NK-92 treated with Interleukin-12 subunit alpha and Interleukin-12 subunit beta, amount 100 ng/mL, for 24 hours (cell line): ENCODE results near the gene EXD2.
"Not testable (repeated sequence)": the region's sequence is repeated elsewhere in the genome, so short reads cannot be mapped to it uniquely, and the experiment has no call there.

Source experiments
- DNase-seq: peaks from one replicate; lab custom pipeline; 2025; lab: John Stamatoyannopoulos, UW

Gene EXD2

DNA sequence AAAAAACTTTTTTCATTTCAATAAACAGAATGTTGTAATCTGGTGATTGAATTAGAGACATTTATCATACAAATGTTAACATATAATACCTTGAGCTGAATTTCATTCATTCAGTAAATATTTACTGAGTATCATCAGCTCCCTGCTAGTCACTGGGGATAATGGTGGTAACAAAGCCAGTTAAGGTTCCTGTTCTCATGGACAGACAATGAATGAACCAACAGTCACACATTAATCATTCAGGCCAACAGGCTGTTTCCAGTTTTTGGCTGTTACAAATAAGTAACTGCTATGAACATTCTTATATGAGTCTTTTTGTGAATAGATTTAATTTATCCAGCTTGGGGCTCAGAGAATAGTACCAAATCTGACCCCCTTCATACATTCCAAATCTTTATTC, 13.5 kb downstream of the EXD2 start:
- DNase-seq: no peak

DNA sequence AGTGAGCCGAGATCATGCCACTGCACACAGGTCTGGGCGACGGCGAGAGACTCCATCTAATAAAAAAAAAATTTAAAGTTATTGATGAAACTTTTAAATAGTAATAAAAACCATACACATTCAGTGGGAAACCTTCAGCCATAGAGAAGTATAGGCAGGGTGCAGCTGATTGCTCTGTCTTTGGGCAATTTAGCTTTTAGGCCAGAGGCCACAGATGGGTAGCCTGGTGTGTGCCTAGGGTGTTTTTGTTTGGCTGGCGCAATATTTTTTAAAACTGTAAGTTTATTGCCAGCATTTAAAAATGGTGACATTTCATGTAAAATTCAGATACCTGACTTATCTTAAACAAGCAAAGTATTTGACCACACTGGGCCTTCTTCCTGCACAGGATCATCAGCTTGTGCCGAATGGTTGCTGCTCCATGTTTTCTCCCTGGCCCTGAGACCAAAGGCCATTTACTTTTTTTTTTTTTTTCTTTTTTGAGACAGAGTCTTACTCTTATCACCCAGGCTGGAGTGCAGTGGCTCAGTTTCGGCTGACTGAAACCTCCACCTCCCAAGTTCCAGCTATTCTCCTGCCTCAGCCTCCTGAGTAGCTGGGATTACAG, 16.2 kb downstream of the EXD2 start:
- DNase-seq: no peak

- DNase-seq: no peak
These were observed 17.4 kb downstream of the EXD2 start for GRCh38 chr14:69208666-69209065.

- no peak for DNase-seq
These were observed 23.1 kb downstream of the EXD2 start for GRCh38 chr14:69214393-69214792.

- DNase-seq: not testable (repeated sequence)
These were observed 26.4 kb downstream of the EXD2 start for GRCh38 chr14:69217663-69218062.

DNA sequence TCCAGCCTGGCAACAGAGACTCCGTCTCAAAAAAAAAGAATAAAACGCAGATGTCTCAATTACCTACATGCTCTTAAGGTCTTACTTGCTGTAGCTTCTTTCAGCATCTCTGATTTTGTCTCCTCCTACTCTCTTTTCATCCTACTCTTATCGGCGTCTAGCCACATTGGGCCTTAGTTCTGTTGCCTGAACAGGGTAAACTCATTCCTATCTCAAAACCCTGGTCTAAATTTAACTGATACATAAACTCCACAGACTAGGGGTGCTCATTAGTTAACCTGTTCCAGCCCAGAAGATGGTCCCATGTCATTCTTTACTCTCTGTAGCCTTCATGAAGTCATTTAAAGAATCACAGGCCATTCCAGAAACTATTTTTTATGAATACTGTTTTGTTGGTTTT, 33.6 kb downstream of the EXD2 start:
- no peak for DNase-seq

- no peak for DNase-seq
These were observed 34.9 kb downstream of the EXD2 start for GRCh38 chr14:69226178-69226577.

GRCh38 chr14:69226736-69227135, 35.4 kb downstream of the EXD2 start:
- no peak for DNase-seq

DNA sequence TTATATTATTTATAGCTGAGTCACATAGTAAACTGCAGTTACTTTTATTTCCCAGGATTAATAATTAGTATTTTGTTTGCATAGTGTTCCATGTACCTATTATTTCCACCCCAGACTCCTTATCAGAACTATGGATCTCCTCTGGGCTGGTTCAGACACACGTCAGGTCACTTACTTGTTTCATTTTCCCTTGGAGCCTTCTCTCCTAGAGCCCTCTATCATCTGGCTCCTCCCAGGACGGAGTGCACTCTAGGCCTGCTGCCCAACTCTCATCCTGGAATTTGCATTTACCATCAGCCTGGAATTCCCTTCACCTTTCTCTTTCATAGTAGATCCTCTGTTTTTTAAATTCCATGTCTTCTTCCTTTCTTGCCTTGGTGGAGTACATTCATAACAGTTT, 40.2 kb downstream of the EXD2 start:
- no peak for DNase-seq

DNA sequence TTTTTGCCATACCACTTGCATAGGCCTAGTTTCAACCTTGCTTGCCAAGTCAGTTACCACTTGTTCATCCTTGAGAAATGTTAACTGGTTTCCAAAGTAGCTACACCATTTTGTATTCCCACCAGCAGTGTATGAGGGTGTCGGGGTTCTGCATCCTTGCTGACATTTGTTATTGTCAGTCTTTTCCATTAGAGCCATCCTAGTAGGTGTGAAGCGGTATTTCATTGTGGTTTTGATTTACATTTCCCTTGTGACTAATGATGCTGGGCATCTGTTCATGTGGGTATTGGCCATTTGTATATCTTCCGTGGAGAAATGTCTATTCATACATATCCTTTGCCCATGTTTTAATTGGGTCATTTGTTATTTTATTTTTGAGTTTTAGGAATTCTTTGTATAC, 41.1 kb downstream of the EXD2 start:
- no peak for DNase-seq

GRCh38 chr14:69234106-69234505, 42.8 kb downstream of the EXD2 start:
- DNase-seq: no peak

DNA sequence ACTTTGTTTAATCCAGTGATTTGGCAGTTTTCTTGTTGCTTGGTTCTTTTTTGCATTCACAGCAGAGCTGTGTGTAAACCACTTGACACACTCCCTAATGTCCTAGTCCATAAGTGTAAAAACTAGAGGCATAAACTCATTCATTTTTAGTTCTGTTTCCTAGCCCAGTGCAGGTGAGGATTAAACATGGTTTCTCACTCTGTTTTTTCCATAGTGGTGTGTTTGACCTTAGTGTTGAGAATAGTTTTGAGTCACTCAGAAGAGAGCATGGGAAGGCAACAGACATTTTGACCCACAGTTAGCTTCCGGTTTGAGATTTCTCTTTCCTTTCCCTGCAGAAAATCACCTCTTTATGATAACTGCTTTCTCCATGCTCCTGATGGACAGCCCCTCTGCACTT, 44.4 kb downstream of the EXD2 start:
- no peak for DNase-seq

DNA sequence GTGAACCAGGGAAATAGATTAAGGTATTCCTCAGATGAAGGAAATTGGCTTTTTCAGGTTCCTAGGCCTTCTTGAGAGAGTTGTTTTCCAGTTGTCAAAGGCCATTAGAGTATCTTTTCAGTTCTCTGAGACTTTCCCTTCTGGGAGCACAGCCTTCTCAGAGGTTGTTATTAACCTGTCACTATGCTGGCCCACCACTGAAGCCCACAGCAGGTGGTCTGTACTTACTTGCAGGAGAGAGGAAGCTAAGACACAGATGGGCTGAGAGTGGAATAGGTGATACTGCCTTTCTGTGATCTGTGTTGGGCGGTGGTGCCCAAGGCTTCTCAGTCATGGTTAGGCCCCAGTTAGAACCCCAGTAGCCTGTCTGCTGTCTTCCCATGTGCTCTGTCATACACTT, 45.8 kb downstream of the EXD2 start:
- DNase-seq: no peak

DNA sequence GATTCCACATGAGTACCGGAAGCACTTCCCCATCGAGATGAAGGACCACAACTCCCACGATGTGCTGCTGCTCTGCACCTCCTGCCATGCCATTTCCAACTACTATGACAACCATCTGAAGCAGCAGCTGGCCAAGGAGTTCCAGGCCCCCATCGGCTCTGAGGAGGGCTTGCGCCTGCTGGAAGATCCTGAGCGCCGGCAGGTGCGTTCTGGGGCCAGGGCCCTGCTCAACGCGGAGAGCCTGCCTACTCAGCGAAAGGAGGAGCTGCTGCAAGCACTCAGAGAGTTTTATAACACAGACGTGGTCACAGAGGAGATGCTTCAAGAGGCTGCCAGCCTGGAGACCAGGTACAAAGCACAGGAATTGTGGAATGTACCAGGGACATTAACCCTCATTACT, 46.3 kb downstream of the EXD2 start:
- no peak for DNase-seq

DNA sequence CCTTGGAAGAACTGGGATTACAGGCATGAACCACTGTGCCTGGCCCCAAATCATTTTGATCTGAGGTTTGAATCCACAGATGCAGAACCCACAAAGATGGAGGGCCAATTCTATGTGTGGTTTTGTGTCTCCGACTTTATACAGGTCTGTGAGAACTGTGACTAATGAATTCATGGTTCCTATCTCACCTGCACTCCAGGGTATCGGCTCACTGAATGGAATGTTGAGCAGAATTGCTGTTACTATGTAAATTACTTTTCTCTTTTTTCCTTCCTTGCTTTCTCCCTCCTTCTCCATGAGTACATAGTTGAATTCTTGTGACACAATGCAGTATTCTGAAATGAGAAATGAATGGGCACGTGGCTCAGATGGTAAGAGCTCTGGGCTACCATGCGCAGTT, 47.6 kb downstream of the EXD2 start:
- no peak for DNase-seq

GRCh38 chr14:69240527-69241173, 49.4 kb downstream of the EXD2 start:
- DNase-seq: no peak

DNA sequence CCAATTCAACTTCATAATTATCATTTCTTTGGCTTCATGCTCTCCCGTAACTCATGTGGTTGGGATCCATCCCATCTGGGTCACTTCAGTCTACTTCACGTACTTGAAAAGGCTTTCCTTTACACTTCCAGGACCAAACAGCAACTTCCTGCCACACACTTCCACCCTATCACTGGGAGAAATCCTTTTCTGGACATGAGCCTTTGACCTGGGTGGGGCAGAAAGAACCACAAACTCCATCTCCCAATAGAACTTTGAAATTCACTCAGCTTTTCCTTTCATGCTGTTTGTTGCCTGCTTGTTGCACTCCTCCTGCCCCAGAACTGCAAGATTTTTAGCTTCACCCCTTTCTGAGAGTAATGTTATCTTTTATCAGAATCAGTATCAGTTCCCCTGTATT, 50.3 kb downstream of the EXD2 start:
- DNase-seq: no peak

GRCh38 chr14:69242311-69243224, 51.3 kb downstream of the EXD2 start:
- DNase-seq: peak; percentile 8

DNA sequence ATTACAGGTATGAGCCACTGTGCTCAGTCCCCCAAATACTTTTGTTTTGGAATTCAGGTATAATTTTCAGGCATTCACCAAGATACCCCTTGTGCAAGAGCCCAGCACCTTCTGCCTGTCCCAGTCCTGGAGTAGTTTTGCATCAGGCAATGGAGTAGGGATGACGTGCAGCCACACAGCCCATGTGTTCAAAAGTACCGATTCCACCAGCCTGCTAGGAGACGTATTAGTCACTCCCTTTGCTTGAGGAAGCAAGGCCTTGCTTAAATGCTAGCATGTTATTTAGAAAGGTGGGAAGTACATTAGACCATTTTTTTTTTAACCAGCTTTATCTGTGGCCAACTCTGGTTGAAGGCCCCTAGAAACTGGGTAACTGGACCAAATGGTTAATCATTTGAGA, 53.6 kb downstream of the EXD2 start:
- no peak for DNase-seq

DNA sequence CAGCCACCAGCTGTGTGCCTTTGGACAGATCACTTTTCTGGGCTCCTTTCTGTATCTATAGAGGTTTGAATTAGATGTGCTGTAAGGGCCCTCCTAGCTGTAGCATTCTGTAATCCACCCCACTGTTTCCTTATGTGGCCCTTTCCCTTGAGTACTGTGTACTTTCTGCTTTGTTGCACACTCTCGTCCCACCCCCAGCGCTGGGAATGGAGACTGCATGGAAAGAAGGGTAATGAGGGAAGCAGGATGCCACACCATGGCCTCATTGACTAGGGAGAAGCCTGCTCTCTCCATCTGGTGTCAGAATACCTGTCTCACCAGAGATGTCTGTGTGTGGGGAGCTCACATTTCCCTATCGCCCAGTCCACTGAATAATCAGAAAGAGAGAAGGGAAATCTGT, 55.0 kb downstream of the EXD2 start:
- DNase-seq: no peak

GRCh38 chr14:69247676-69248440, 56.6 kb downstream of the EXD2 start:
- no peak for DNase-seq

- DNase-seq: no peak
These were observed 58.3 kb downstream of the EXD2 start for GRCh38 chr14:69249603-69250002.
